ENCODE measurements around the gene INIP. TPM values are rescaled to one million over a fixed set of nuclear protein-coding genes. Genes with fewer than 3 reads are reported as not detected.

The INIP gene
- polyA plus RNA-seq, 2 of the 4 experiments (the other 2 are of a cell fraction): 20.7 to 40.0 TPM

GRCh38 chr9:112747094-112747493 lies 29.2 kb upstream of the INIP start:
- FAIRE-seq: no peak
- DNase-seq (ENCODE audit: low read depth in 1 of 2, low spot score in 1 of 2): no peak
- no peak overlapping the region for H3K4me3 ChIP-seq
- no peak overlapping the region for H3K27ac ChIP-seq
- no peak for ATAC-seq
- TF ChIP-seq ESRRA (IDR thresholded peaks at IDR 0.05; ENCODE audit: borderline replicate concordance, low read length) (no peak), USF2 (IDR thresholded peaks at IDR 0.05) (no peak), GATA3 (IDR thresholded peaks at IDR 0.05; ENCODE audit: borderline replicate concordance) (no peak)
- TF ChIP-seq, protein P1, sequence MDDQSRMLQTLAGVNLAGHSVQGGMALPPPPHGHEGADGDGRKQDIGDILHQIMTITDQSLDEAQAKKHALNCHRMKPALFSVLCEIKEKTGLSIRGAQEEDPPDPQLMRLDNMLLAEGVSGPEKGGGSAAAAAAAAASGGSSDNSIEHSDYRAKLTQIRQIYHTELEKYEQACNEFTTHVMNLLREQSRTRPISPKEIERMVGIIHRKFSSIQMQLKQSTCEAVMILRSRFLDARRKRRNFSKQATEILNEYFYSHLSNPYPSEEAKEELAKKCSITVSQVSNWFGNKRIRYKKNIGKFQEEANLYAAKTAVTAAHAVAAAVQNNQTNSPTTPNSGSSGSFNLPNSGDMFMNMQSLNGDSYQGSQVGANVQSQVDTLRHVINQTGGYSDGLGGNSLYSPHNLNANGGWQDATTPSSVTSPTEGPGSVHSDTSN (IDR thresholded peaks at IDR 0.05): no peak
- ChIA-PET CTCF (interaction anchor here (1.0 to 1.5 kb wide), 2 partner anchors 16 to 28 kb away, joined by 8 read pairs; partner anchors contain the start of gene INIP), POLR2A (no interaction called here)
- H3K9me3 ChIP-seq: no peaks in the 10 kb centered on the region
- WGBS (ENCODE audit: missing lambda C conversion rate): 83% methylated on average over 7 of the region's 7 CpGs
- peaks cover 12% of the 10 kb centered on the region; the same call in 1 of the 3 replicates for H3K4me1 ChIP-seq
- H3K4me2 ChIP-seq: no peak overlapping the region

DNA sequence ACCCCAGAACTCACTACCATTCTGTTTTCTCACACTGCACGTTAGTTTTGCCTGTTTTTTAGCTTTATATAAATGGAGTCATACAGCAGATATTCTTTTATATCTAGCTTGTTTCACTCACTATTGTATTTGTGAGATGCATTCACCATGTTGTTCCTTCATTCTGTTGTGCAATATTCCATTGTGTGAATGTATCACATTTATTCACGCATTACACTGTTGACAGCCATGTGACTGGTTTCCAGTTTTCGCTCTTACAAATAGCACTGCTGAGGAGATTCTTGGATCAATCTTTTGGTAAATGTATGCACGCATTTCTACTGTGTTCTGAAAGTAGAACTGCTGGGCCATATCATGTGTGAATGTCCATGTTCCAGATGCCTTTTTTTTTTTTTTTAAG lies 26.3 kb upstream of the INIP start:
- WGBS (ENCODE audit: missing lambda C conversion rate): 87% methylated on average over 4 of the region's 4 CpGs
- Histone ChIP-seq H3K27ac (no peak overlapping the region), H3K9me3 (no peaks in the 10 kb centered on the region), H3K4me2 (no peak overlapping the region), H3K4me3 (no peak overlapping the region), H3K4me1 (no peaks in the 10 kb centered on the region)
- FAIRE-seq (no peak), DNase-seq (ENCODE audit: low read depth in 1 of 2, low spot score in 1 of 2) (no peak), ATAC-seq (no peak)
- CTCF ChIA-PET: interaction anchor here (0.7 to 2.2 kb wide), 2 partner anchors 11 to 25 kb away, joined by 3 to 4 read pairs; no protein-coding TSS in a partner anchor
- TF ChIP-seq RFX5 (IDR thresholded peaks at IDR 0.05) (no peak), FOSL2 (IDR thresholded peaks at IDR 0.05) (no peak), FOSL2 (CRISPR knock-in tag; IDR thresholded peaks at IDR 0.05) (no peak), POLR2AphosphoS2 (conservative IDR thresholded peaks at IDR 0.05; ENCODE audit: low read length) (no peak), MAZ (IDR thresholded peaks at IDR 0.05; ENCODE audit: borderline replicate concordance, low read depth, low read length) (no peak), RAD21 (conservative IDR thresholded peaks at IDR 0.05 in 1 of 2, IDR thresholded peaks at IDR 0.05 in 1 of 2) (no peak), CEBPB (IDR thresholded peaks at IDR 0.05) (no peak), HES2 (IDR thresholded peaks at IDR 0.05) (no peak), HEYL (CRISPR knock-in tag; IDR thresholded peaks at IDR 0.05) (no peak), USF2 (IDR thresholded peaks at IDR 0.05) (no peak), HOXB13 (CRISPR knock-in tag; IDR thresholded peaks at IDR 0.05; ENCODE audit: low read depth) (no peak), JUNB (IDR thresholded peaks at IDR 0.05) (no peak), RARB (CRISPR knock-in tag; IDR thresholded peaks at IDR 0.05) (no peak), JUN (IDR thresholded peaks at IDR 0.05) (no peak), RCOR1 (IDR thresholded peaks at IDR 0.05; ENCODE audit: low read depth, low read length) (no peak), SREBF2 (IDR thresholded peaks at IDR 0.05) (no peak), POLR2A (IDR thresholded peaks at IDR 0.05; ENCODE audit: low read length) (no peak), NR3C1 (IDR thresholded peaks at IDR 0.05) (no peak)
- TF ChIP-seq, protein P1 (IDR thresholded peaks at IDR 0.05): no peak
- POLR2A ChIA-PET: no interaction called here
